MM.1S (cell line): Measurements from ENCODE around the gene RABGAP1L.

Experiments used
- EZH2 ChIP-seq: fragments of 300-600 bp; sonication (generic); optimal IDR thresholded peaks from 2 replicates; pipeline ENCODE3; 2017; ENCODE audit warnings: low read depth, mild to moderate bottlenecking, antibody characterized with exemption, low read length, mixed read lengths
- EZH2phosphoT487 ChIP-seq: fragments of 300-600 bp; sonication (generic); IDR thresholded peaks from 2 replicates; pipeline ENCODE4 v1.6.1; 2018; ENCODE audit warnings: antibody characterized with exemption, low read length
- TF ChIP-seq, protein P1 (sequence below): fragments of 300-600 bp; sonication (generic); IDR thresholded peaks from 2 replicates; pipeline ENCODE4 v1.5.1; 2016; ENCODE audit warnings: antibody characterized with exemption, low read length, mixed read lengths

- TF ChIP-seq EZH2: no peak
- TF ChIP-seq, protein P1, sequence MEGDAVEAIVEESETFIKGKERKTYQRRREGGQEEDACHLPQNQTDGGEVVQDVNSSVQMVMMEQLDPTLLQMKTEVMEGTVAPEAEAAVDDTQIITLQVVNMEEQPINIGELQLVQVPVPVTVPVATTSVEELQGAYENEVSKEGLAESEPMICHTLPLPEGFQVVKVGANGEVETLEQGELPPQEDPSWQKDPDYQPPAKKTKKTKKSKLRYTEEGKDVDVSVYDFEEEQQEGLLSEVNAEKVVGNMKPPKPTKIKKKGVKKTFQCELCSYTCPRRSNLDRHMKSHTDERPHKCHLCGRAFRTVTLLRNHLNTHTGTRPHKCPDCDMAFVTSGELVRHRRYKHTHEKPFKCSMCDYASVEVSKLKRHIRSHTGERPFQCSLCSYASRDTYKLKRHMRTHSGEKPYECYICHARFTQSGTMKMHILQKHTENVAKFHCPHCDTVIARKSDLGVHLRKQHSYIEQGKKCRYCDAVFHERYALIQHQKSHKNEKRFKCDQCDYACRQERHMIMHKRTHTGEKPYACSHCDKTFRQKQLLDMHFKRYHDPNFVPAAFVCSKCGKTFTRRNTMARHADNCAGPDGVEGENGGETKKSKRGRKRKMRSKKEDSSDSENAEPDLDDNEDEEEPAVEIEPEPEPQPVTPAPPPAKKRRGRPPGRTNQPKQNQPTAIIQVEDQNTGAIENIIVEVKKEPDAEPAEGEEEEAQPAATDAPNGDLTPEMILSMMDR: no peak
- no peak for TF ChIP-seq EZH2phosphoT487
Observed at GRCh38 chr1:174652569-174653280, 493.4 kb downstream of the RABGAP1L start.
